Testis (tissue), 2 donors: ENCODE results near the gene GNAI1.

Experiments used
- CTCF ChIP-seq, 3 experiments: fragments of 450-650 bp in 2 of 3; fragments of 200-600 bp in 1 of 3; sonication (generic) in 1 of 3; IDR thresholded peaks; one replicate each; pipeline ENCODE4 v1.5.1; 2016 to 2019; ENCODE audit warnings: antibody characterized with exemption in 3 of 3, mild to moderate bottlenecking in 2 of 3, moderate library complexity in 1 of 3
- POLR2A ChIP-seq: fragments of 450-650 bp; IDR thresholded peaks from one replicate; pipeline ENCODE4 v1.6.1; 2017; ENCODE audit warnings: antibody characterized with exemption, mild to moderate bottlenecking, moderate library complexity

- TF ChIP-seq CTCF (IDR thresholded peaks at IDR 0.05): no peak
- TF ChIP-seq POLR2A: no peak
Measured at GRCh38 chr7:80225361-80225760, 90.7 kb downstream of the GNAI1 start.
